HEK293 (cell line): ENCODE measurements around the gene CNTFR.

Source experiments
- GFI1B ChIP-seq: fragments of 450-650 bp; formaldehyde crosslinking; IDR thresholded peaks from 2 replicates; pipeline ENCODE4 v1.5.1; 2016; ENCODE audit warnings: missing biosample characterization, missing genetic modification characterization
- SCRT1 ChIP-seq: fragments of 450-650 bp; formaldehyde crosslinking; IDR thresholded peaks from 2 replicates; pipeline ENCODE4 v1.5.1; 2016; ENCODE audit warnings: missing biosample characterization, missing genetic modification characterization, borderline replicate concordance
- SP2 ChIP-seq: fragments of 450-650 bp; formaldehyde crosslinking; IDR thresholded peaks from 2 replicates; pipeline ENCODE4 v1.5.1; 2016; ENCODE audit warnings: missing biosample characterization, missing genetic modification characterization
- ZBTB1 ChIP-seq: fragments of 450-650 bp; formaldehyde crosslinking; IDR thresholded peaks from 2 replicates; pipeline ENCODE4 v1.5.1; 2016; ENCODE audit warnings: missing biosample characterization, missing genetic modification characterization
- ZEB2 ChIP-seq: fragments of 450-650 bp; formaldehyde crosslinking; IDR thresholded peaks from 2 replicates; pipeline ENCODE4 v1.5.1; 2016; ENCODE audit warnings: missing biosample characterization, missing genetic modification characterization
- ZFP3 ChIP-seq: fragments of 450-650 bp; formaldehyde crosslinking; IDR thresholded peaks from 2 replicates; pipeline ENCODE4 v1.5.1; 2016; ENCODE audit warnings: low read depth, missing biosample characterization, missing genetic modification characterization
- ZFP37 ChIP-seq: fragments of 450-650 bp; formaldehyde crosslinking; IDR thresholded peaks from 2 replicates; pipeline ENCODE4 v1.5.1; 2016; ENCODE audit warnings: missing biosample characterization, missing genetic modification characterization
- ZFP69B ChIP-seq: fragments of 450-650 bp; formaldehyde crosslinking; IDR thresholded peaks from 2 replicates; pipeline ENCODE4 v1.5.1; 2016; ENCODE audit warnings: missing biosample characterization, missing genetic modification characterization
- ZIC2 ChIP-seq: fragments of 450-650 bp; formaldehyde crosslinking; IDR thresholded peaks from 2 replicates; pipeline ENCODE4 v1.5.1; 2016; ENCODE audit warnings: missing biosample characterization, missing genetic modification characterization
- ZNF146 ChIP-seq: fragments of 450-650 bp; formaldehyde crosslinking; IDR thresholded peaks from 2 replicates; pipeline ENCODE4 v1.5.1; 2016; ENCODE audit warnings: missing biosample characterization, missing genetic modification characterization
- ZNF211 ChIP-seq: fragments of 450-650 bp; formaldehyde crosslinking; IDR thresholded peaks from 2 replicates; pipeline ENCODE4 v1.5.1; 2016; ENCODE audit warnings: low read depth, missing biosample characterization, missing genetic modification characterization
- ZNF239 ChIP-seq: fragments of 450-650 bp; formaldehyde crosslinking; IDR thresholded peaks from 2 replicates; pipeline ENCODE4 v1.5.1; 2016; ENCODE audit warnings: missing biosample characterization, missing genetic modification characterization
- ZNF274 ChIP-seq, 2 experiments: fragments of 200-500 bp in 1 of 2; fragments of 450-650 bp in 1 of 2; sonication (Bioruptor generic) in 1 of 2; formaldehyde crosslinking in 1 of 2; IDR thresholded peaks; 2 replicates each; pipeline versions ENCODE4 v1.5.1 to v1.6.1; 2014 to 2016; ENCODE audit warnings: borderline replicate concordance in 1 of 2, inconsistent platforms in 1 of 2, low read length in 1 of 2, missing biosample characterization in 1 of 2, missing genetic modification characterization in 1 of 2
- ZNF292 ChIP-seq: fragments of 450-650 bp; formaldehyde crosslinking; IDR thresholded peaks from 2 replicates; pipeline ENCODE4 v1.5.1; 2016; ENCODE audit warnings: low read depth, missing biosample characterization, missing genetic modification characterization, borderline replicate concordance
- ZNF324 ChIP-seq: fragments of 450-650 bp; formaldehyde crosslinking; IDR thresholded peaks from 2 replicates; pipeline ENCODE4 v1.5.1; 2016; ENCODE audit warnings: missing biosample characterization, missing genetic modification characterization
- ZNF37A ChIP-seq: fragments of 450-650 bp; IDR thresholded peaks from 2 replicates; pipeline ENCODE4 v1.5.1; 2018; ENCODE audit warnings: missing biosample characterization, missing genetic modification characterization
- ZNF391 ChIP-seq: fragments of 450-650 bp; formaldehyde crosslinking; IDR thresholded peaks from 2 replicates; pipeline ENCODE4 v1.5.1; 2016; ENCODE audit warnings: low read depth, missing biosample characterization, missing genetic modification characterization, borderline replicate concordance
- ZNF404 ChIP-seq: fragments of 450-650 bp; formaldehyde crosslinking; IDR thresholded peaks from 2 replicates; pipeline ENCODE4 v1.5.1; 2017; ENCODE audit warnings: missing biosample characterization, missing genetic modification characterization
- ZNF416 ChIP-seq: fragments of 450-650 bp; formaldehyde crosslinking; IDR thresholded peaks from 2 replicates; pipeline ENCODE4 v1.5.1; 2016; ENCODE audit warnings: missing biosample characterization, missing genetic modification characterization
- ZNF433 ChIP-seq: fragments of 450-650 bp; formaldehyde crosslinking; IDR thresholded peaks from 2 replicates; pipeline ENCODE4 v1.5.1; 2016; ENCODE audit warnings: missing biosample characterization, missing genetic modification characterization, low read depth
- ZNF549 ChIP-seq: fragments of 450-650 bp; IDR thresholded peaks from 2 replicates; pipeline ENCODE4 v1.5.1; 2018; ENCODE audit warnings: missing biosample characterization, missing genetic modification characterization, mild to moderate bottlenecking, inconsistent platforms, moderate library complexity
- ZNF571 ChIP-seq: fragments of 450-650 bp; formaldehyde crosslinking; IDR thresholded peaks from 2 replicates; pipeline ENCODE4 v1.5.0; 2017; ENCODE audit warnings: missing biosample characterization, missing genetic modification characterization
- ZNF626 ChIP-seq: fragments of 450-650 bp; sonication (Bioruptor Pico); formaldehyde crosslinking; IDR thresholded peaks from 2 replicates; pipeline ENCODE4 v1.5.1; 2018; ENCODE audit warnings: missing biosample characterization, missing genetic modification characterization, inconsistent platforms
- ZNF629 ChIP-seq: fragments of 450-650 bp; formaldehyde crosslinking; IDR thresholded peaks from 2 replicates; pipeline ENCODE4 v1.5.1; 2017; ENCODE audit warnings: missing biosample characterization, missing genetic modification characterization
- ZNF777 ChIP-seq: fragments of 450-650 bp; formaldehyde crosslinking; IDR thresholded peaks from 2 replicates; pipeline ENCODE4 v1.5.1; 2017; ENCODE audit warnings: missing biosample characterization, missing genetic modification characterization, borderline replicate concordance
- ZSCAN30 ChIP-seq: fragments of 450-650 bp; IDR thresholded peaks from 2 replicates; pipeline ENCODE4 v1.5.1; 2018; ENCODE audit warnings: missing biosample characterization, mild to moderate bottlenecking, missing genetic modification characterization, moderate library complexity
- TF ChIP-seq, protein P1 (sequence below): fragments of 450-650 bp; formaldehyde crosslinking; IDR thresholded peaks from 2 replicates; pipeline ENCODE4 v1.5.1; 2017; ENCODE audit warnings: missing biosample characterization, missing genetic modification characterization
- TF ChIP-seq, protein P2 (sequence below): fragments of 450-650 bp; formaldehyde crosslinking; IDR thresholded peaks from 2 replicates; pipeline ENCODE4 v1.5.1; 2017; ENCODE audit warnings: missing biosample characterization, missing genetic modification characterization
- TF ChIP-seq, protein P3 (sequence below): fragments of 450-650 bp; formaldehyde crosslinking; IDR thresholded peaks from 2 replicates; pipeline ENCODE4 v1.5.1; 2016; ENCODE audit warnings: missing biosample characterization, missing genetic modification characterization, low read depth
- TF ChIP-seq, protein P4 (sequence below): sonication (generic); formaldehyde crosslinking; IDR thresholded peaks from 2 replicates; pipeline ENCODE4 v1.8.1; 2022; ENCODE audit warnings: mild to moderate bottlenecking, moderate library complexity, missing genetic modification reagents
- TF ChIP-seq, protein P5 (sequence below): fragments of 450-650 bp; formaldehyde crosslinking; IDR thresholded peaks from 2 replicates; pipeline ENCODE4 v1.5.1; 2016; ENCODE audit warnings: missing biosample characterization, missing genetic modification characterization

CNTFR gene

DNA sequence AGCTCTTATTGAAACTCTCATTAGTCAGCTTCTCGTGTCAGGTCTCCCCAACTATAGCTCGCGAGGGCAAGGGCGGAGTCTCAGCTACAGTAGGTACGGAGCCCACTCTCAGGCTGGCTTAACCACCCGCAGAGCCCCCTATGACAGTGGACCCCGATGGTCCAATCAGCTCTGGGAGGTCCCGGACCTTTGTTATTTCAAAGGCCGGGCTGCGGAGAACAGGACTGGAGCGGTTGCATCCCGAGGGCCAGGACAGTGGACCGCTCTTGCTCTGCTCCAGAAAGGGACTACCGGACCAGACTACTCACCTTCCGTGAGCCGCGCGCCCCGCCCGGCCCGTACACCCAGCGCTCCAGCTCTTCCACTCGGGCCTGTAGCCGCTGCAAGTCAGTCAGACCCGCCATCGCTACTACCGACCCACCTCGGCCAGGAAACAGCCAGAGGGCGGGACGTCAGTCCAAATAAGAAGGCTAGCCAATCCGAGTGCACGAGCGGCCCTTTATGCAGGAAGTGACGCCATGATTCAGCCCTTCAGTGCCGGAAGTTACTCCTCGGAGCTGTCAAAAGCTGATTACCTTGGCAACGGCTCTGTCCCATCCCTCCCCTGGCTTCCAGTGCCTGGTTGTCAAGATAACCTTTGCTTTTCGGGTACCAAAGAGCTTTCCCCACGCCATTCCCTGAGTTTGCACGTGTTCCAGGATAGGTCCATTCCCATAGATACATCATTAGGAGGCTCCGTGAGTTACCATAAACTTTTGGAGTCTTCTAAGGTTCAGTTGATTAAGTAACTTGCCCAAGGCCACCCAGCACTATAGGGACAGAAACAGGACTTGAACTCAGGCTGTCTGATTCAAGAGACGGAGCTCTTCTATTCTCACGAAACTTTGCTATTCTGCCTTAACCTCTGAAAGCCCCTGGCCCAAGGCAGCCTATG lies 30.8 kb upstream of the CNTFR start, which contains the start of gene DCTN3 (continued):
- TF ChIP-seq SCRT1 (tag by site-specific recombination), result no peak
- TF ChIP-seq ZNF292, result no peak
- TF ChIP-seq ZNF549, result no peak
- no peak for TF ChIP-seq ZBTB1 (tag by site-specific recombination)
- TF ChIP-seq ZIC2, result no peak
- TF ChIP-seq ZNF391 (tag by site-specific recombination), result no peak
- no peak for TF ChIP-seq ZEB2 (tag by site-specific recombination)
- TF ChIP-seq ZSCAN30 (tag by site-specific recombination), result no peak
- TF ChIP-seq, protein P1, sequence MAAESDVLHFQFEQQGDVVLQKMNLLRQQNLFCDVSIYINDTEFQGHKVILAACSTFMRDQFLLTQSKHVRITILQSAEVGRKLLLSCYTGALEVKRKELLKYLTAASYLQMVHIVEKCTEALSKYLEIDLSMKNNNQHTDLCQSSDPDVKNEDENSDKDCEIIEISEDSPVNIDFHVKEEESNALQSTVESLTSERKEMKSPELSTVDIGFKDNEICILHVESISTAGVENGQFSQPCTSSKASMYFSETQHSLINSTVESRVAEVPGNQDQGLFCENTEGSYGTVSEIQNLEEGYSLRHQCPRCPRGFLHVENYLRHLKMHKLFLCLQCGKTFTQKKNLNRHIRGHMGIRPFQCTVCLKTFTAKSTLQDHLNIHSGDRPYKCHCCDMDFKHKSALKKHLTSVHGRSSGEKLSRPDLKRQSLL (tag by site-specific recombination), result no peak
- TF ChIP-seq, protein P2, sequence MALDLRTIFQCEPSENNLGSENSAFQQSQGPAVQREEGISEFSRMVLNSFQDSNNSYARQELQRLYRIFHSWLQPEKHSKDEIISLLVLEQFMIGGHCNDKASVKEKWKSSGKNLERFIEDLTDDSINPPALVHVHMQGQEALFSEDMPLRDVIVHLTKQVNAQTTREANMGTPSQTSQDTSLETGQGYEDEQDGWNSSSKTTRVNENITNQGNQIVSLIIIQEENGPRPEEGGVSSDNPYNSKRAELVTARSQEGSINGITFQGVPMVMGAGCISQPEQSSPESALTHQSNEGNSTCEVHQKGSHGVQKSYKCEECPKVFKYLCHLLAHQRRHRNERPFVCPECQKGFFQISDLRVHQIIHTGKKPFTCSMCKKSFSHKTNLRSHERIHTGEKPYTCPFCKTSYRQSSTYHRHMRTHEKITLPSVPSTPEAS, result no peak
- TF ChIP-seq ZNF274 (IDR thresholded peaks at IDR 0.05; ENCODE audit: low read length), result no peak
- no peak for TF ChIP-seq ZNF274 (tag by site-specific recombination; IDR thresholded peaks at IDR 0.05; ENCODE audit: borderline replicate concordance)
- no peak for TF ChIP-seq ZNF433 (tag by site-specific recombination)
- no peak for TF ChIP-seq ZNF239 (tag by site-specific recombination)
- no peak for TF ChIP-seq ZNF146 (tag by site-specific recombination)
- TF ChIP-seq ZNF777 (tag by site-specific recombination), result no peak
- TF ChIP-seq, protein P3, sequence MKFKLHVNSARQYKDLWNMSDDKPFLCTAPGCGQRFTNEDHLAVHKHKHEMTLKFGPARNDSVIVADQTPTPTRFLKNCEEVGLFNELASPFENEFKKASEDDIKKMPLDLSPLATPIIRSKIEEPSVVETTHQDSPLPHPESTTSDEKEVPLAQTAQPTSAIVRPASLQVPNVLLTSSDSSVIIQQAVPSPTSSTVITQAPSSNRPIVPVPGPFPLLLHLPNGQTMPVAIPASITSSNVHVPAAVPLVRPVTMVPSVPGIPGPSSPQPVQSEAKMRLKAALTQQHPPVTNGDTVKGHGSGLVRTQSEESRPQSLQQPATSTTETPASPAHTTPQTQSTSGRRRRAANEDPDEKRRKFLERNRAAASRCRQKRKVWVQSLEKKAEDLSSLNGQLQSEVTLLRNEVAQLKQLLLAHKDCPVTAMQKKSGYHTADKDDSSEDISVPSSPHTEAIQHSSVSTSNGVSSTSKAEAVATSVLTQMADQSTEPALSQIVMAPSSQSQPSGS (tag by site-specific recombination), result peak; percentile 59; the same call in 1 of the 2 replicates
- TF ChIP-seq ZNF404 (tag by site-specific recombination), result no peak
- peak; percentile 95 for TF ChIP-seq ZNF629 (tag by site-specific recombination)
- TF ChIP-seq, protein P4, sequence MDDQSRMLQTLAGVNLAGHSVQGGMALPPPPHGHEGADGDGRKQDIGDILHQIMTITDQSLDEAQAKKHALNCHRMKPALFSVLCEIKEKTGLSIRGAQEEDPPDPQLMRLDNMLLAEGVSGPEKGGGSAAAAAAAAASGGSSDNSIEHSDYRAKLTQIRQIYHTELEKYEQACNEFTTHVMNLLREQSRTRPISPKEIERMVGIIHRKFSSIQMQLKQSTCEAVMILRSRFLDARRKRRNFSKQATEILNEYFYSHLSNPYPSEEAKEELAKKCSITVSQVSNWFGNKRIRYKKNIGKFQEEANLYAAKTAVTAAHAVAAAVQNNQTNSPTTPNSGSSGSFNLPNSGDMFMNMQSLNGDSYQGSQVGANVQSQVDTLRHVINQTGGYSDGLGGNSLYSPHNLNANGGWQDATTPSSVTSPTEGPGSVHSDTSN (CRISPR knock-in tag), result no peak
- no peak for TF ChIP-seq ZNF416 (tag by site-specific recombination)
- TF ChIP-seq ZNF626 (tag by site-specific recombination), result no peak
- no peak for TF ChIP-seq ZNF571 (tag by site-specific recombination)
- no peak for TF ChIP-seq ZFP3 (tag by site-specific recombination)
- no peak for TF ChIP-seq ZFP37
- no peak for TF ChIP-seq ZFP69B (tag by site-specific recombination)
- no peak for TF ChIP-seq ZNF211 (tag by site-specific recombination)
- no peak for TF ChIP-seq GFI1B (tag by site-specific recombination)
- peak; percentile 94 for TF ChIP-seq SP2
- TF ChIP-seq, protein P5, sequence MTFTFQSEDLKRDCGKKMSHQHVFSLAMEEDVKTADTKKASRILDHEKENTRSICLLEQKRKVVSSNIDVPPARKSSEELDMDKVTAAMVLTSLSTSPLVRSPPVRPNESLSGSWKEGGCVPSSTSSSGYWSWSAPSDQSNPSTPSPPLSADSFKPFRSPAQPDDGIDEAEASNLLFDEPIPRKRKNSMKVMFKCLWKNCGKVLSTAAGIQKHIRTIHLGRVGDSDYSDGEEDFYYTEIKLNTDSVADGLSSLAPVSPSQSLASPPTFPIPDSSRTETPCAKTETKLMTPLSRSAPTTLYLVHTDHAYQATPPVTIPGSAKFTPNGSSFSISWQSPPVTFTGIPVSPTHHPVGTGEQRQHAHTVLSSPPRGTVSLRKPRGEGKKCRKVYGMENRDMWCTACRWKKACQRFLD, result no peak
- TF ChIP-seq ZNF324 (tag by site-specific recombination), result no peak
- no peak for TF ChIP-seq ZNF37A (tag by site-specific recombination)
